CD4-positive, alpha-beta T cell treated with Interleukin-17A for 1 hour (primary cell): Measurements from ENCODE around the gene MAD1L1.

ENCODE experiments used
- DNase-seq: peaks from one replicate; pipeline ENCODE4 v3.0.0-alpha.2; 2020

Gene MAD1L1

DNA sequence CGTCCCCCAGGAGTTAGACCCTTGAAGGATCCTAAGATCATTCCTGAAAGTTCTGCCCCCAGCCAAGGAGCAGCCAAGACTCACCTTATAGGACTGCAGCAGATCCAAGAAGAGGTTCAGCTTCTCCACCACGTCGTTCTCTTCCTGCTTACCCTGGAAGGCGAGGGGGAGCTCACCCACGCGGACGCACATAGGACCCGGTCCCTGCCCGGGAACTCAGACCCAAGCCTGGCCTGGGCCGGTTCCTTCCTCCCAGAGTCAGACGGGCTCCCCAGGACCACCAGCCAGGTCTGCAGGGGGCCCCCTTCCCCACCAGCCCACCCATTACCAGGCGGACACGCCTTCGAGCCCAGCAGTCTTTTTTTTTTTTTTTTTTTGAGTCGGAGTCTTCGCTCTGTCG is 24.9 kb upstream of the MAD1L1 start:
- DNase-seq = no peak

DNA sequence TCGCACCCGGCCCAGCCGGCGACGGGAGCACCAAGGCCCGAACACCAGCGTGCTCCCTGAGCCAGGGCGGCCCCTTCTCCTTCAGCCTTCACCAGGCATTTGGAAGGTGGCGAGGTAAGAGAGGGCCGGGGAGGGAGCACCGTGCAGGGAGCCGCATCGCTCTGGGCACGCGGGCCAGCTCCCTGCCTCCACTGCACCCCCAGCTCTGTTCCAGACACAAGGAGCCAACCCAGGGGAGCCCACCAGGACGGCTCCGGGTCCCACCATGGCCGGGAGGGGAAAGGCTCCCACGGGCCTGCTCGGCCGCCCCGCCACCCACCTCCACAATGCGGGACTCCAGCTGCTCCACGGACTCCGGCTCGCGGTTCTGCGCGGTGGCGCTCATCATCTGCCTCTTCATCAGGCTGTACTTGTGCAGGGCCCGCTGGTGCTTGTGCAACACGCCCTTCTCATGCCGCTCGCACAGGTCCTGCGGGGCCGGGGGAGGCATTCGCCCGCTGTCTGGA is 24.4 kb upstream of the MAD1L1 start:
- DNase-seq = no peak

DNA sequence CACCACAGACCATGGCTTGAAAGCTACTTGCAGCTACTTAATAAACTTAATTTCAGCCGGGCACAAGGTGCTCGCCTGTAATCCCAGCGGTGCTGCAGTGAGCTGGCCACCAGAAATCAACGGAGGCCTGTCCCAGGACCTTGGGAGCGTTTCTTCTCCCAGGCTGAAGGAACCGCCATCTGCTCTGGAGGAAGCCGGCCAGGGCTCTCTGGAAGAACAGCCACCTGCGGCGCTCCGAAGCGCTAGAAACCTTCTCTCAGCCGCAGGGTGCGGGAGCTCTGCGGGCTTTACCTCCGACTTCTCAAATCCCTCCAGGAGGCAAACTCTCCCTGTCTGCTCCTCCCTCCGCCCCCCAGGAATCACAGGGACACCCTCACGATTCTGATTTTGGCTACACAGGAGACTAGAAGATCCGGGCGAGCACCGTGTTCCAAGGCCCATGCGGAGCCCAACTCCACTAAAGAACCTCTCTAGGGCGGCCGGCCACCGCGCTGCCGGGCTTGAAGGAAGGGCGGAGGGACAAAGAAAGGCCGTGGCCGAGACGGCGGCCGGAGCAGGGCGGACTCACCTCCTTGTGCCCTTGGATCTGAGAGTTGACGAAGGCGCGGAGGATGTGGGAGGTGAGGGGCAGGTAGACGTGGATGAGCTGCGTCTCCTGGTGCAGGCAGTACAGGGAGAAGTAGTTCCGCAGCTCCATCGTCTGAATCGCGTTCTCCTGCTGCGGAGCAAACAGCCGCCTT is 23.7 kb upstream of the MAD1L1 start:
- no peak for DNase-seq

DNA sequence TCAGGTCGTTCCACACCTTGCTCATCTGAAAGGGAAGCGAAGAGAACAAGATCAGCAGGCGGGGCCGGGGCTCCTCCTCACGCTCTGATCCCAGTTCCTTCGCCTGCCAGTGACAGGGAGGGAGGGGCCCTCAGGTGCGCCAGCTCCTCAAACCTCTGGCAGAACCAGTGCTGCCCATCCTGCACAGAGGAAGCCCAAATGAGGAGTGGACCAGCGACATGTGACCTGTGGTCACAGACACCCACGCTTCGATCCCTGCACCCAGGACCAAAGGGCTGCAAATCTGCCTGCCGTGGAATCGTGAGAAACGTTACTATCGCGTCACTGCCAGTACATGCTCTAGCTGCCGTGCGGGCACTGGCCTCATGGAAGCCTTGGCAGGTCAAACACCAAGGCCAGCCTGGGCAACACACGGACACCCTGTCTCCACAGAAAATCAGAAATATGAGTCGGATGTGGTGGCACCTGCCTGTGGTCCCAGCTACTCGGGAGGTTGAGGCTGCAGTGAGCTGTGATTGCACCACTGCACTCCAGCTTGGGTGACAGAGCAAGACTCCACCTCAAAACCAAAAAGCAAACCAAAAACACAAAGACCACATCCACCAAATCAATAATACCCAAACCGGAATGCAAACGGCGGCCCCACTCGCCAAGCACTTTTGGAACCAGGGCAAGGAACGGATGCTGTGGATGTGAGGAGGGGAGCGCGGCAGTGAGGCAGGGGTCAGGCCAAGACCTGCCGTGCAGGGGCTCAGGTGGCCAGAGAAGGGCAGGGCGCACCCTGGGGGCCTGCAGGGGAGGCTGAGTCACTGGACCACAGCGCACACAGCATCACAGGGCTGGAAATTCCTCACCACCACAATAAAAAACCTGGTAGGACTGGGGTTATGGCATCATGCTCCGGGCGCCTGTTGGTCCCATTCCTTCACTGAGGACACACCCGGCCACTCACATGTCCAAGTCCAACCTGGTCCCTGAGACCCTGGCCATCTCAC is 22.7 kb upstream of the MAD1L1 start:
- no peak for DNase-seq

DNA sequence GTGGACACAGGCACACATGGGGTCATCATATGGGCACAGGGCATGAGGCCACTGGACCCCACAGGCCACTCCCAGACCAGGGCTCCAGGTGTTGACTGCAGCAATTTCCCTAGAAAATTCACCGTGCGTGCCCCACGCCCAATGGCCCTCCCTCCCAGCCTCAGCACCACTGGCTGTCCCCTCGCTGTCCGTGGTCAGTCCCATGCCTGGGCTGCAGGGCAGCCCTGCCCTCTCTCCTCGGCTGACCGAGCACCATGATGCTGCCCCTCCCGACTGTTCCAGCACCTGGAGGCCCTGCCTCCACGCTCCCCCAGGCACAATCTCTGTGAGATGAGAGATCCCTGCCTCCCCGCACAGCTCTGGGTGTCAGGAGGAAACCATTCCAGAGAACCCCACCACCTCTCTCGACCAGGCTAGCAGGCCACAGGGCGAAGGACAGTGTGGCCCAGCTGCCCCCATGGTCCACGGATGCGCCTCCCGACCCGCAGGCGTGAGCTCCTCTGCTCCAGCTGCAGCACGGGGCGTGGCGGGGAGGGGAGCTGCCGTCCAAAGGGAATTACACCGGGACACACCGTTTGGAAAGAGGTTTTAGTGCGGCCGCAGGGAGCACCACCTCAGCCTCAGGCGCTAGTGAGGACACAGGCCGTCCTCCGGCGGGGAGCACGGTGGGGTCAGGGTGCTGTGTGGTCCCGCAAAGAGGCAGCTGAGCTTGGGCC is 21.8 kb upstream of the MAD1L1 start:
- DNase-seq = no peak

DNA sequence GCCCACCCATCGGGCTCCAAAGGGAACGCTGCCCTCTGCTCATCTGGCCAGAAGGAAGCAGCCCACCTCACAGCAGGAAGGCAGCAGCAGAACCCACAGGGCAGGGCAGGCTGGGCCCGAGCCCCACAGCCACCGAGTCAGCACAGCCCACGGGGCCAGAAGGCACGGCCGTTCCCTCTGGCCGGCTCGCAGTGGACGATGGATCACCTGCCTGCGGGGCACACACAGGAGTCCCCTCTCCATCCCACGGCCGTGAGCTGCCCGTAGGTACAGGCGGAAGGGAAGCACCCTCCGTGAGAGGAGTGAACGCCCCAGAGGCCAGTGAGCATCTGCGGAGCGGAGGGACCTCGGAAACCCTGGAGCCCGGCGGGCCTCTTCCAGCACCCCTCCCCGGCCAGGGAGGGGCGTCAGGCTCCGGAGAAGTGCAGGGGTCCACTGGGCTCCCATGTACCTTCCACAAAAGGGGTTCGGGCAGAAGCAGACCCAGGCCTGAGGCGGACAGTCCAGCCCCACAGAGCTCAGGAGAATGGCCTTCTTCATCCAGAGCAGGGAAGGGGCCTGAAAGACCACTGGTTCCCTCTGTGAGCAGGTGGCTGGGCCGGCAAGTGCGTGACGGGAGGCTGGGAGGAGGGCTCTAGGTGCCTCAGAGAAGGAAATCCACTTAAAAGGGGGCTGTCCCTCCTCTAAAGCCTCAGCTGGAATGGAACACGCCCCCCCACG is 20.9 kb upstream of the MAD1L1 start:
- DNase-seq = no peak

DNA sequence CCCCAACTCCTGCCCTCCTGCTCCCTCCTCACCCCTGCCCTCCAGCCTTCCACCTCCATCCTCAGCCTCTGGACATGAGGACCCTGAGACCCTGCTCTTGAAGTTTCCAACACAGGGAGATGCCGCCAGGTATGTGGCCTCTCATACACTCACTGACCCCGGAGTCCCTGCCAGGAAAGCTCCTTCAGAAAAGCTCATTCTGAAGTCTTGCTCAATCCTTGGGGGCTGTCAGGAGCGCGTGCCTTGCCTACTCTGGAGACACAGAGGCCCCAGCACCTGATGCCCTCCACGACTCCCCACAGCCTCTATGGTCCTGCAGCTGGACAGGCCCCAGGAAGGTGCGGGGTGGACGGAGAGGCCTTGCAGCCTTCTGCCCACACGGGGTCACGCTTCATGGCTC is 20.3 kb upstream of the MAD1L1 start:
- no peak for DNase-seq

DNA sequence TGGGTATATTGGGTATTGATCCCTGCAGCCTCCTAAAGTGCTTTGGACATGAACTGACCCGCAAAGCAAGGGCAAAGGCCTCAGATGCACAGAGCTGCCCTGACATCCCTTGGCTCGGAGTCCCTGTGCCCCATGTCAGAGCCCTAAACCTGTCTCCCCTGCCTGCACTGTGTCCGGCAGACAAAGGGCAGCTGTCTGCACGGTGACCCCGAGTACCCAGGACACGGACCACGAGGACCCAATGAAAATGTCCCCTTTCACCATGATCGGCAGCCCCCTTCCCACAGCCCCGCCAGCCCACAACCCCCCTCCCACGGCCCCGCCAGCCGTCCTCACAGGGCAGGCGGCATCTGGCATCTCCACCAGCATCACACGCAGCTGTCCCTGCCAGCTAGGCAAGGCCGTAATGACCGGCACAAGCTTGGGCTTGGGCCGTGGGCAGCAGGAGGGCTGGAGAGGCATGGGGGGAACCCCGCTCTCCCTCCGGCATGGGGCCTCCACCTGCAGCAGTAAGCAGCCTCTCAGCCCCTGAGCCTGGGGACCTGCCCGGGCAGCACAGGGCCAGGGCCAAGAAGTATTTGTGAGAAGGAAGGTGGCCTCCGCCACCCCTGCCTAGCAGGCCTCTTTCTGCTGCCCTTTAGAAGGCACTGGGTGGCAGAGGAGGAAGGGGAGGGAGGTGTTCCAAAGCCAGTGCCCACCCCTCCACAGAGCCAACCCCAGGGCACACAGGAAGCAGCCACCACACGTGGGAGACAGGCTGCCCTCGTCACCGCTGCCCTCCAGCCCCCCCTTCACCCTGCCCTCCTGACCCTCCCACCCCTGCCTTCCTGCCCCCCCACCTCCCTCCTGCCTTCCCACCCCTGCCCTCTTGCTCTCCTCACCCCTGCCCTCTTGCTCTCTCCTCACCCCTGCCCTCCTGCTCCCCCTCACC is 19.4 kb upstream of the MAD1L1 start:
- no peak for DNase-seq

DNA sequence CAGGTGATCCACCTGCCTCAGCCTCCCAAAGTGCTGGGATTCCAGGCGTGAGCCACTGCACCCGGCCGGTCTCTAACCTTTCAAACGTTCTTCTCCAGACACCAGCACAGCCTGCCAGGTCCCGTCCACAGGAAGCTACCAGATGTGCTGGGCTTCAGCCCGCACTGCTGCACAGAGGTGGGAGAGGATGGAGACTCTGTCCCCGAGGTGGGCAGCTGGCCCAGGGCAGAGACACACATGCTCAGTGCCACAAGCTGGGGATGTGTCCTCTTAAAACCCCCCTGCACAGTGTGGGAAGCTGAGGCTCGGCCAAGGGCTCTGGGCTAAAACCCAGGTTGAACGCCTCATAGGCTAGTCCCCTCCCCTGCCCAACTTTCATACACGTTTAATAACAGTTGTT is 18.6 kb upstream of the MAD1L1 start:
- DNase-seq = no peak

DNA sequence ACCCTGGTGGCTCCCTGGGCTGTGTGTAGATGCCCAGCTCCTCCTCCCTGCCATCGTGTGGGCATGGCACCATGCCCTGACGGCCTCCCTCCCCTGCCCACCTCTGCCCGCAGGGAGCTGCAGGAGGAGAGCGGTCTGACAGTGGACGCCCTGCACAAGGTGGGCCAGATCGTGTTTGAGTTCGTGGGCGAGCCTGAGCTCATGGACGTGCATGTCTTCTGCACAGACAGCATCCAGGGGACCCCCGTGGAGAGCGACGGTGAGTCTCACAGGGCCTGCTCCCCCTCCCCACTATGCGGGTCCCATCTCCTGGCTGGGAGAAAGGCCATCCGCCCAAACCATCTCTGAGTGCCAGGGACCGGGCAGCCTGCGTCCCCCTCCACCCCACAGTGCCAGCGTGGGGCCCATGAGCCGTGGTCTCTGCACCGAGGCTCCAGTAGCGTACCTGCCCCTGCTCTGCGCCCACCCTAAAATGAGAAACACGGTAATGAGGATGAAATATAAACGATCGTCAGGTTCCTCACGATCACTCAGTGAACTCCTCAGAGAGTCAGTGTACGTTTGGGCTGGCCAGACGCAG is 17.1 kb upstream of the MAD1L1 start:
- DNase-seq = no peak

DNA sequence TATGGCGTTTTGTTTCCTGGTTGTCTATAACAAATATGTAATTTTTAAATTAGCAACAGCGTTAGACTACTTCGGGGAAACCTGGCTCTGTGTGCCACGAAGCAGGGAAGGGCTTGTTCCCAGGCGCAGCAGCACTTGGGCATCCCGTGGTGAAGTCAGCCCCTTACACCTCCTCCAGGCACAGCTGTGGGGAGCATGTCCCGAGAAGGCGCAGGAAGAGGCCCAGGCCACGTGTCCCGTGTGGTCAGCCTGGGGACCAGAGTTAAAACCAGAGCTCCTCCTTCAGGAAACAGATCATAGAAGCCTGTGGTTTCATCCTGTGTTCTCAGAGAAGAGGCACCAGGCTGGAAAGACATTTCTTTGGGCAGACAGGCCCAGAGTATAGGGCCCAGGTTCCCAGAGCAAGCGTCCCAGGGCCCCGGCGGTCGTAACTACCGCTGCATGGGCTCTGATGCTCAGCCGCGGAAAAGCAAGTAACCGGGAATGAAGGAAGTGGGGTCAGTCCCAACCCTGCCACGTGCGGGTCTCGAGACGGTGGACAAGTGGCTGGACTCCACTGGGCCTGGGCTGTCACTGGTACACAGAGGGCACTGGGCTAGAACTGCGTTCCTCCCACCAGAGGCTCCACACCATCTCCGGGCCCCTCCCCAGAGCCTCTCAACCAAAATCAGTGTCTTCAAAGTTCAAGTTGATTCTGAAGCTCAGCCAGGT is 16.4 kb upstream of the MAD1L1 start:
- DNase-seq = peak; percentile 16

DNA sequence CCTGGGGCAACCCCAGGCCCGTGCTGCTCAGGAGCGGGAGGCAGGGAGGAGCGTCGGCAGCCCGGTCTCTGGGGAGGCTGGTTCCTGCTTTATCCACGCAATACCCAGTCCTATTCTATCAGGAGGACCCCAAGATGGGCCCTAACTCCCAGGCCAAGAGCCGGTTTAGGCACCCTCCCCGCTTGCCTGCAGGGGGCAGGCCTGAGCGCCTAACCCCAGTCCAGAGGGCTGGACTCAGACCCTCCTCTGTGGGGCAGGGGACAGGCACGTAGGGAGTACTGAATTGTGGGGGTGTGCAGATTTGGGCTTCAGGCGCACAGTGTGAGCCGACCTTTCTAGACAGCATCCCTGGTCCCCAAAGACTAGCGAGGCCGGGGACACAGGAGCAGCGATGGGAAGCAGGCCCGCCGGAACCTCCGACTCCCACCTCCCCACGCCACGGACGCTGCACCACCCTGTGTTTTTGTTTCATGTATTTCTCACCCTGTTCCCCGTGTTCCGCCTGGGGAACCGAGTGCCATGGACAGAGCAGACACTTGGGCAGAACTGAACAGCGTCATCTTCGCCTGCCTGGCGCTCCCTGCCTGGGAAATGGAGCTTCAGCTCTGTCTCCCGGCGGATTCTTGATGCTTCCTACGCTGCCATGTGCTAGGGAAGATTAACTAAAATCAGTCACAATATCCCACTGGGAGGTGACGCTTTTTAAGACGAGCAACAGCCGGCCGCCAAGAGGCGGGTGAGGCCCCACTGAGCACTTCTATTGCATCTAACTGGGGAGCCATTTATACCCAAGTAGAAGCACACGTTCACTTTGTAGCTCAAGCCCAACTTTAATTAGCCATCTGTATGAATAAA is 14.6 kb upstream of the MAD1L1 start:
- no peak for DNase-seq

DNA sequence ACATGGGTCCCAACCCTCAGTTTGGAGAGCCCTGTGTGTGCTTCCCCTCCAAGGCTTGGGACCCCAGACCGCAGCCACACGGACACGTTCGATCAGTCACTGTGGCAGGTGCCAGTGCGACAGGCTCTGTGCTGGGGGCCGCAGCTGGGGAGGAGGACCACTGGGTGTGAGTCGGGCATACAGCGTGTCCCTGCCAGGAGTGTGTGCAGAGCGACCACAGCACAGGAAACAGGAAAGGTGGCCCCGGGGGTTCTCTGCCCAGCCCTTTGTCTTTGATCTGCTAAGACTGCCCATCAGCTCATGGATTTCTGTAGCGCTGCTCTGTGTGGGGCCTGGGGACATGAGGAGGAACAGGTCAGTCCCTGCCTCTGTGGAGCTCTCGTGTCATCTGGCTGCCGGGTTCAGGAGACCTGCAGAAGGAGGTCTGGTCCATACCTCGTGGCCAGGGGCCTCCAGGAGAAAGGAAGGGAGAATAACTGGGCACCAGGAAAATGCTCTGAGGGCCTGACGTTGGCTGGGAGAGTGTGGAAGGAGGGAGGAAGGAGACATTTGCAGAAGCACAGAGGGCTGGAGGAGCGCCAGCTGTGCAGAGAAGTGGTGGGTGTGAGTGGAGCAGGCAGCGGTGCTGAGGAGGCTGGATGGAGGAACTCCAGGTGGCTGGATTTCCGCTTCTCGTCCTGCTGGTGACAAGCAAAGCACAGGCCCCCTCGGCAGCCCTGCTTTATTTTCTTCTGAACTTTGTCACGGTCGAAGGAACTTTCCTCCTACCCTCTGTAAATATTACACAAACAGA is 13.3 kb upstream of the MAD1L1 start:
- no peak for DNase-seq

DNA sequence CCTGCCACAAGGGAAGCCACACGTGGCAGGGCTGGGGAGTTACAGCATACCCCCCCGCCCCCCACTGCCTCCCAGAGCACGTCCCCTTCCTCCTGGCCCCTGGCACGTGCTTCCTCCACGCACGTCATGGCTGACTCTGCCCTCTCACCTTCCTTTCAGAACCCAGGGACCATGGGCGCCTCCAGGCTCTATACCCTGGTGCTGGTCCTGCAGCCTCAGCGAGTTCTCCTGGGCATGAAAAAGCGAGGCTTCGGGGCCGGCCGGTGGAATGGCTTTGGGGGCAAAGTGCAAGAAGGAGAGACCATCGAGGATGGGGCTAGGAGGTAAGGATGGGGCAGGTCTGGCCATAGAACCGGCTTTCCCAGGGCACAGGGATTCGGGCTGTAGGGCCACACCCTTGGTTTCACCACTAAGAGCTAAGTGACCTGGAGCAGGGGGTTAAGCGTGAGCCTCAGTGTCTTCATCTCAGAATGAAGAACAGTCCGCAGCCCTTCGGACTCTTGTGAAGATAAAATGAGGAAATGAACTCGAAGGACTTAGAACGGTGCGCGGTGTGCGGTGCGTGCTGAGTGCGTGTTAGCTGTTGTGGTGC is 11.8 kb upstream of the MAD1L1 start:
- DNase-seq = no peak

DNA sequence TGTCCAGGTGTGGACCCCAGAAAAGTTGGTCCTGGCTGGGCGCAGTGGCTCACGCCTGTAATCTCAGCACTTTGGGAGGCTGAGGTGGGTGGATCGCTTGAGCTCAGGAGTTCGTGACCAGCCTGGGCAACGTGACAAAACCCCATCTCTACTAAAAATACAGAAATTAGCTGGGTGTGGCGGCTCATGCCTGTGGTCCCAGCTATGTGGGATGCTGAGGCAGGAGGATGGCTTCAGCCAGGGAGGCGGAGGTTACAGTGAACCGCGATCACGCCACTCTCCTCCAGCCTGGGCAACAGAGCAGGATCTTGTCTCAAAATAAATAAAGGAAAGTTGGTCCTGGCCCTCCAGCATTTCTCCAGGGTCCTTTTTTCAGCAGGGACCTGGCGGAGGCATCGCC is 10.7 kb upstream of the MAD1L1 start:
- no peak for DNase-seq

DNA sequence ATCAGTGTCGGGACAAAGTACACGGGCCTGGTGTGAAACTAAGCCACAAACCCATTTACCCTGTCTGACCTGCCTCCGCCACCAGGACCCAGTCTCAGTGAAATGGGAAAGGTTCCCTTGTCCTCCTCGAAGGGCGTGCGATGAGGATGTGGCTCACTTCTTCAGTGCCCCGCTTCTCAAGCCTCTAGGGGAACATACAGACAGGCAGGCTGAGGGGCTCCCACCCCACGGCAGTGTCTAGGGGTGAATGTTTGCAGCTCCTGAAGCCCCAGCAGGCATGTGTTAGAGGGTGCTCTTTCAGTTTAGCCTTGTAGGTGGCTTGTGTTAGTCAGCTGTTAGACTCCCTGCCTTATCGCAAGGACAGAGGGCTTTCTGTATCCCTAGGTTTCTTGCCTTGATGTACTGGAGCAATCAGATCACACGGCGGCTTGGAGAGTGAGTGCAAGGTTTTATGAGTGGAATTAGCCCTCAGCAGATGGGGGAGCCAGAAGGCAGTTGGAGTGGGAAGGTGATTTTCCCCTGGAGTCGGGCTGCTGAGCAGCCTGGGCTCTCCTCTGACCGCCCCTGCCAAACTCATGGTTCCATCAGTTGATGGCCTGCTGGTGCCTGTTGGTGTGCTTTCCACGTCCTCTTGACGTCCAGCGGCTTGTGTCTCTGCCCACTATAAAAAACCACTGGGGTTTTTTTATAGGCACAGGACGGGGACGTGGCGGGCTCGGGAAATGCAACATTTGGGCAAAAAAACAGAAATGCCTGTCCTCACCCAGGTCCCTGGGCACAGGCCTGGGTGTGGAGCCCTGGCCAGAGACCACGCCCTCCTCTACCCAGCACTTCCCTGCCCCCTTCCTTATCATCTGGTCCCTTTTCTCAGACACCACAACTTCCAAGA is 10.0 kb upstream of the MAD1L1 start:
- DNase-seq = peak; percentile 16
